Inflammatory macrophage (primary cell): ENCODE data around the gene THNSL1.
A peak's percentile ranks its signal among the peaks of the same experiment; 100 is the strongest.
"Not testable (repeated sequence)": the region's sequence is repeated elsewhere in the genome, so short reads cannot be mapped to it uniquely, and the experiment has no call there.

Experiments
- DNase-seq, 2 donors: peaks; one replicate each; pipeline ENCODE4 v3.0.0-alpha.2; 2020 to 2022

The THNSL1 gene

DNA sequence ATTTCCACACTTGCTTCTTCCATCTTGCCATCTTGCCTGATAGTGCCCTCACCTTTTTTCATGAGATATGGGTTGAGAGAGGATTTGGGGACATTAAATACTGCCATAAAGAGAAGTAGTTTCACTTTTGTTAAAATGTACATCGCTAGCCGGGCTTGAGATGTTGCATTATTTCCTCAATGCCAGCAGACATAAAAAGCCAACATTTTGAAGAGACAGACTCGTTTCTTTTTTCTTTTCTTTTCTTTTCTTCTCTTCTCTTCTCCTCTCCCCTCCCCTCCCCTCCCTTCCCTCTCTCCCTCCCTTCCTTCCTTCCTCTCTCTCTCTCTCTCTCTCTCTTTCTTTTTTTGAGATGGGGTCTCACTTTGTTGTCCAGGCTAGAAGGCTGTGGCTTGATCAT, 18.4 kb upstream of the THNSL1 start:
- no peak for DNase-seq

DNA sequence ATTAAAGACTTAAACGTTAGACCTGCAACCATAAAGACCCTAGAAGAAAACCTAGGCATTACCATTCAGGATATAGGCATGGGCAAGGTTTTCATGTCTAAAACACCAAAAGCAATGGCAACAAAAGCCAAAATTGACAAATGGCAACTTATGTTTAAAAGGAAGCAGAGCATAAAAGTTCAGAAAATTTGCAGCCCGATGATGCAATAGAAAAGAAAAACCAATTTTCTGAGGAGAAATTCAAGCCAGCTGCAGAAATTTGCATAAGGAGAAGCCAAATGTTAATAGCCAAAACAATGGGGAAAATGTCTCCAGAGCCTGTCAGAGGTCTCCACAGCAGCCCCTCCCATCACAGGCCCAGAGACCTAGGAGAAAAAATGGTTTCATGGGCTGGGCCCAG, 4.8 kb upstream of the THNSL1 start:
- DNase-seq = not testable (repeated sequence)

DNA sequence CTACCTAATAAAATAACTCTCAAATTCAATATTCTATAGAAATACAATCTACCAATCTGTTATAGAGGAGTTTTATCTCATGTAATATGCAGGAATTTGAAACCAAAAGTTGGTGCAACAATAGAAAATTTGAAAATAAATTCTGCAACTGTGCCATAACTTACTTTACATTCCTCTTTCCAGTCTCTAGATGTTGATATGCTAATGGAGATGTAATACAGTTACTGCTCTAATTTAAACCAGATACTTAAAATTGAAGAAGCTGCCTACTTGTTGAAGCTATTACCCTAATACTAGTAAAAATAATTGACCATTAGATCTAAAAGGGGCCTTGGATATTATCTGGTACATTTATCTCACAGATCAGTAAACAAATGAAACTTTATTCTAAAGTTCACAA, 1.8 kb upstream of the THNSL1 start:
- DNase-seq = no peak

DNA sequence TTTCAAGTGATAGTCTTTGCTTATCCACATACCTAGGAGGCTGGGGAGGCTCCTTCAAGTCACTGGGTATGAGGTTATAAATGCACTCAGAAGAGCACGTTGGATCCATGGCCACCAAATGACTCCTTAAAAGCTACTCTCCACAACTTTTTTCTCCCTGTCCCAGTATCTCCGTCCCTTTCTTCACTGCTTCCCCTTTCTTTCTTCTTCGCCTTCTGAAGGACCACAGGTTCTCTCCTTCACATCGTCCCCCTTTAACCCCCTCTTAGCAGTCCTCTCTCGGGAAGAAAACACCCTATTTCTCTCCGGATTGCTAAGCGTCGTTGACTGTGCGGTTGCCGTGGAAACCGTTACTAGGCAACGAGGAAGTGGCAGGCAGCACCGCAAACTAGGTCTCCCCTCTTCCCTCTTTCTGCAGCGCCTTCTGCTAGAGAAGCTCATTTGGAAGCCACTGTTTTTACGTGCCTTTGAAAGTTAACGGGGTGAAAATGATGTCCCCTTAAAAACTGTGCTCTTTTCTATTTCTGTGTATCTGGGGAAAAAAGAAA, 510 bp upstream of the THNSL1 start, which contains the start of gene ENKUR:
ENKUR (minus strand) TSS at position 331 of the 548 bp plus-strand sequence; CDS start at position 109, 222 bp downstream.
- DNase-seq = peak; percentile 84 to 92

DNA sequence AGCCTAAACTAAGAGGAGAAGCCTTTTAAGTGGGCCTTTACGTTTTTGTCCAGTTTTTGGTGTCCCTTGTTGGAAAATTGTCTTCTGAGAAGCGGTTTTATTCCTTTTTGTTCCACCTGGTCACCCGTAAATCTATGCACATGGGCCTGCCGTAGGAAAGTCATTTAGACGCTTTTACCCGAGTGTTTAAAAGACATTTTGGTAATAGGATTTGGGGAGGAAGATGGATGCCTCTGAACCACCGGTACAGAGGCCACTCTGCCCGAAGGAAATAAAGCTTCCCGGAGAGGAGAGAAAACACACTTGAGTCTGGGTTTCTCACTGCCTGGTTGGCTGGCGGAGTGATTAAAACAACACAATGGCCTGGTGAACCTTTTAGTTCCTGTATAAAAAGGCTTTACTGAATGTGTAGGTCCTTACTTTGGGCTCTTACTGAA, 760 bp downstream of the THNSL1 start:
- DNase-seq = peak in 1 of 2 donors; percentile 16

DNA sequence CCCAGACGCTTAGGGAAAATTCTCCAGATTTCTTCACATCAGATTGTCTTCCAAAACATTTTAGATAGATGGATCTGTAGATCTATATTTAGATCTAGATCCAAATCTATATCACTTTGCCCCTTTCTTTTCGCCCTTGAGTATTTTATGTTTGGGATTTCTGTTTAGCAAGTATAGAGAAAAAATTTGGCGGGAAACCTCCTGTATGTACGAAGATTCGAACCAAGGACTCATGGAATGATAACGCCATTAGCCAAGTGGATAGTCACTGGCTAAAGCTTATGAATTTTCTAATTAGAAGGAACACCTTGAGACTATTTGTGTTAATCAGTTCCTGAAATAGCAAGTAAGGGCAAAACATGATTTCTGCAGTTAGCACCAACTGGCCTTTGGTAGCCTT, 1.2 kb downstream of the THNSL1 start:
- no peak for DNase-seq

DNA sequence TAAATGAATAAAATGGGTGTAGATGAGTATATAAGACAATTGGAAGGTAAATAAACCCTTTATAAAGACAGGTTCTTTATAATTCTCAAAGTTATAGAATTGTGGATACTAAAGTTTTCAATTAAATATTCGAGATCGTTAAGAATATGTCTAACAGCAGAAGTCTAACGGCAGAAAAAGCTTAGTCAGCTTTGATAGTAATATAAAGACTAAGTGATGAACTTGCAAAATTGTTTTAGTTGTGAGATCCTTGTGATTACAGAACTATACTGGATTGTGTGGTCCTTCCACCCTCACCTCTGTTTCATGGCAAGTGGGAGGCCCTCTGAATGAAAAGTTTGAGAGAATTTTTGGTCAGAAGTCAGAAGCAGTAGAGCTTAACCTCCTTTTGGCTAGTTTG, 2.3 kb downstream of the THNSL1 start:
- no peak for DNase-seq

DNA sequence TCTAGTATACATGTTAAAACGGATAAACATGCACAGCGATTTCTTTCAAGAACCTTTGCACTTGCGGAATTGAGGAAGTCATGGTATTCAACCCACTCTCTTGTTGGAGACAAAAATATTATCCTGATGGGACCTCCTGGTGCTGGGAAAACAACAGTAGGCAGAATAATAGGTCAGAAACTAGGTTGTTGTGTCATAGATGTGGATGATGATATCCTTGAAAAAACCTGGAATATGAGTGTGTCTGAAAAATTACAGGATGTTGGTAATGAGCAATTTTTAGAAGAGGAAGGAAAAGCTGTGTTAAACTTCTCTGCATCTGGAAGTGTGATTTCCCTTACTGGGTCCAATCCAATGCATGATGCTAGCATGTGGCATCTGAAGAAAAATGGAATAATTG, 6.9 kb downstream of the THNSL1 start:
- DNase-seq = peak; percentile 10 to 18

DNA sequence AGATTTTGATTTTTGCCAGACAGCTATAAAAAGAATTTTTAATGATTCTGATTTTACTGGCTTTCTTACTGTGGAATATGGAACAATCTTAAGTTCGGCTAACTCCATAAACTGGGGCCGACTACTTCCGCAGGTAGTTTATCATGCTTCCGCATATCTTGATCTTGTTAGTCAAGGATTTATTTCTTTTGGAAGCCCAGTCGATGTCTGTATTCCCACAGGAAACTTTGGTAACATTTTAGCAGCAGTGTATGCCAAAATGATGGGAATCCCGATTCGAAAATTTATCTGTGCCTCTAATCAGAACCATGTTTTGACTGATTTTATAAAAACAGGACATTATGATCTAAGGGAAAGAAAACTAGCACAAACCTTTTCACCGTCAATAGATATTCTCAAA, 8.1 kb downstream of the THNSL1 start:
- DNase-seq = no peak

DNA sequence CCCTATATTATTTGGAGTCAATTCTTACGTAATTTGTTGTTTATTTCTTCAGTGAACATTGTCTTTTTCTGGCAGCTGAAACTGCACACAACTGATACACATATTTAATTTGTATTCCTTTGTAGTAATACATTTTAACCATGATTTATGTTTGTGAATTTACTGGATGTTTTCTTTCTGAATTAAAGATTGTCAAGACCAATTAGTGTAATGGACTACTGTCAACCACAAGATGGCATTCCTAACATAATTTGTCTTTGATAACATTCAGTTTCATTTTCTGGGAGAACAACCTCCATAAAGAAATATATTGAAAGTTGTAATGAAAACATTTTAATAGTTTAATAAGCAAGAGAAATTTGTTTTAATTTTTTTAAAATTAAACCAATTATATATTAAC, 10.1 kb downstream of the THNSL1 start:
- no peak for DNase-seq

DNA sequence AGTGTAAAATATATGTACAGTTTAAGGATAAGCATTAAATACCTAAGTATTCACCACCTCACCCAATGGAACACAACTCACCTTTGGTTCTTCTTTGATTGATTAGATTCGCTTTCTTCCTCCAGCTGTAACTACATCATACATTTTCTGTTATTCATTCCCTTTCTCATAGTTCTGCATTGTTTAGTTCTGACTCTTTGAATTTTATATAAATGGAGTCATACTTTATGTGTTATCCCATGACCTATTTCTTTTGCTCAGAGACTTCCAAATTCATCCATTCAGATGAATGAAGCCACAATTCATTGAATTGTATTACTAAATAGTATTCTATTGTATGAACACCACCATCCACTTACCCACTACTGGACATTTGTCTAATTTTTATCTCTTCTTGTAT, 12.3 kb downstream of the THNSL1 start:
- DNase-seq = no peak

DNA sequence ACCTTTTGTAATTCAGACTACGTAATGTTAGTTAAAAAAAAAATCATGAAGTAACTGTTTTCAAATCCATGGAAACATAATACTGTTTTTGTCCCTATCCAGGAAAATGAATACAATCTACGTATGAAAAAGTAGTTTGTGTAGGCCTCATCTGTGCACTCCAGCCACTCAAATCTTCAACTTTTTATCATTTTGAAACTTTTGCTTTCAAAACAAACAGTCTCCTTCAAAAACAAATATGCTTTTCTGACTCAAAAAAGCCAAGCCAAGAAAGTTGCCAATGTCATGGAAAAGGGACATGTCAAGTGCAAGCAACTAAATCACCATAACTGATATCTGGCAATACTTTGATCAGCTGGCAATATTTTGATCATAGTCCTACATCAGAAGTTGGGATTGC, 13.1 kb downstream of the THNSL1 start:
- no peak for DNase-seq

DNA sequence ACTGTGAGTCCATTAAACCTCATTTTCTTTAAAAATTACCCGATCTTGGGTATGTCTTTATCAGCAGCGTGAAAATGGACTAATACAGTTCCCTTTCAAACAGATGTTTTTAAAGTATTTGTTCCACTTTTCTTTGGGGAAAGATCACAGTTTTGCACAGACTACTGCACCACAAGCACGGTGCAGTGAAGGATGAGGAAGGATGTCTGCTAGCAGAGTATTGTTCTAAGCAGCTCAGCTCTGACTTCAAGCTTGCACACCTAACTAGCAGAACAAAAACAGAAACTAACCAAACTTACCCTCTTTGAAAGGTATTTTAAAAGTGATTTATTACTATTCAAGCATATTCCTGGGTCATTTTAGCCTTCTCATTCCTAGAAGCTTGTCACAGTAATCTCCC, 20.0 kb downstream of the THNSL1 start:
- DNase-seq = no peak

DNA sequence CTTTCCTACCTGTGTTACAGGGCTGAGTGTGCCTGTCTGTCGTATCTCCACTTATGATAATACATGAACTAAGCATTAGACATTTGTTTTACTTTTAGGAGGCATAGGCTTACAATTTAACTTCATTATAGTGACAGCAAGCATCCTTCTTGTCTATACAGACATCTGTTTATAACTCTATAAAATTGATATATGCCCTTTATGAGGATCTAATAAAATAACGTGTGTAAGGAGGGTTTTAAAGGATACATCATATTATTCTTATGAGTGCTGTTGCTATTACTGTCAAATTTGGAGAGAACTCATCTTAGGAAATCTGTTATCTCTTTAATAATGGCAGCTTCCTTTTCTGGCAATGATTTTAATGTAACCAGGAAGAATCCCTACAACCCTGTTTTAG, 21.9 kb downstream of the THNSL1 start:
- no peak for DNase-seq

DNA sequence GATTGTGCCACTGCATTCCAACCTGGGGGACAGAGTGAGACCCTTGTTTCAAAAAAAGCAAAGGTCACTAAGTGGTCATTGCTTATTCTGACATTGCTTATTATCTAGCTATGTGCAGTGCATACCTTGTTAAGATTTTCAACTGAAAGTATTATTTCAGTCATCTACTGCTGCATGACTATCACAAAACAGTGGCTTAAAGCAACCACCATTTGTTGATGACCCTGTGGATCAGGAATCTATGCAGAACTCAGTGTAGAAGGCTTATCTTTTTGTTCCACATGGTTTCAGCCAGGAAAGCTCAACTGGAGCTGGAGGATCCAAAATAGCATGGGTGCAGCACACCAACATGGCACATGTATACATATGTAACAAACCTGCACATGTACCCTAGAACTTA, 23.1 kb downstream of the THNSL1 start:
- DNase-seq = no peak

DNA sequence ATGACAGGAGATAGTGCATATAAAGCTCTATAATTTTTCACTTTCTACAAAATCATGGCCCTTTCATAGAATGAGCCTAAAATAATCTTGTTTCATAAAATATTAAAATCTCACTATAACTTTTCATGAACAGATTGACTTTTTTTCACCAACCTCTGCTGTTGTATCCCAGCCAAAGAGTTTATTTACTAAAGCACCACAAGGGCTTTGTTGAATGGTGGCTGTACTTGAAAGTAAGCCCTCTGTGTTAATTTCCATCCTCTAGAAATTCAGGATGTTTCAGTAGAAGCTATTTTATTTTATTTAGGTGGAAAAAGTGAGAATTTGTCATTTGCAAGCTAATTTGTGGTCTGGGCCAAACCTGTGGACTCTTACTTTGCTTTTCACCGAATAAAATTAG, 30.2 kb downstream of the THNSL1 start:
- DNase-seq = no peak

DNA sequence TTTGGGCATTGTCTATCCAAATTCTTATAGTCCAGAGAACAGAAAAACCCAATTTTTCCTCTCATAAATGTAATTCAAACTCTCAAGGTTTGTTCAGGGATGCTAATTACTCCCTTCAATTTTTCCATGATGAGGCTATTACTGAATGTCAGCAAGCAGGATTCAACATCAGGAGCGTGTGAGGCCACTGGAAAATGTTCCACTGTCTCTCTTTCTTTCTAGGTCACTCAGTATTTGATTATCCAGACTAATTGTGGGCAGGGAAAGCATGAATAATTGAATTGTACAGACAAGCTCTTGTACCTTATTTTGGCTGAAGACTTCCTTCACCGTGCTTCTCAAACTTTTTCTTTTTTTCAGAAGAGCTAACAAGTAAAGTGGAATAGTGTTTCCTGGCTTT, 30.7 kb downstream of the THNSL1 start:
- DNase-seq = no peak

DNA sequence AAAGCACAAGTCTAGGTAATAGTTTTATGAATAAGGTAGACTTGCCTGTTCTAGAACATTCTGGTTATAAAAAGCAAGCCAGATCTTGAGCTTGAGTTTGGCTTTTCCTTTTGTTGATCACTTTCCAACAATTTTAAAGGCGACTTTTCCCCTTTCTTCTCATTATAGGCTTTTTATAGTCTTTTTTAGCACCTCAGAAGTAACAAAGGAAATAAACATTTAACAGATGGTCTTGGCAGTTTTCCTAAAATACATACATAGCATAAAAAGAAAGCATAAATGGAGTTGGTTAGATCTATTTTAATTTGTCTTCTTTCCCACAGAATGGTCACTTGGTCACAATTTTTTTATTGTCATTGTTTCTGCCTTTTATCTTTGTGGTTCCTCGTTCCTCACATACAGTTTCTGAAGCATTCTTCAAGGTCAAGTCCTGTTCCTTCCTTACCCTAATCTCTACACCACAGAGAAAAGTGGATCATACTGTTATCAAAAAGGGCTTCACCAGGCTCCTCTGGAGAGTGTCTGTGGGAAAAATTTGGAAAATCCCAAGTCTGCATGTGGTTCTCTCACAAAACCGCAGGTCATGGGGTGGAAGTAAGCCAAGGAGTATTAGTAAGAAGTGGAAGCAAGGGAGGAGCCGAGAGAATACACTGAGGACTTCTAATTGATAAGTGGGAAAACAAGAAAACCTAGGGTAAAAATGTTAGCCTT, 31.3 kb downstream of the THNSL1 start:
- DNase-seq = no peak

DNA sequence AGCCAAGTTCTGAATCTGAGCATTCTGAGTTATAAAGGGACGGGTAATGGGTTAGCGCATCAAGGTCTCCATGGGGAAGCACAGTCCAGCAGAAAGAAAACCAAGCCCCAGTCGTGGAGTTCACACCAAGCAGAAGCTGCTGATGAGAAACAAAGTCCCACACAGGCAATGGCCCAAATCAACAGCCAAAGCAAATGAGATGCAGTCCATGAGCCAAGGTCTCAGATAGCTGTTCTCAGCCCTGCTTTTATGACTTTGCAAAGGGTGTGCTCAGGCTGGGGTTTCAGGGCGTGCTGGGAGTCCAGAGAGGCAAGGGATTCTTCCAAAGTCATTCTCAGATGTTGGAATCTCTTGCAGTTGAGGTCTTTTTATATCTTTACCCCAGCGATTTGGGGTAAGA, 32.0 kb downstream of the THNSL1 start:
- no peak for DNase-seq

DNA sequence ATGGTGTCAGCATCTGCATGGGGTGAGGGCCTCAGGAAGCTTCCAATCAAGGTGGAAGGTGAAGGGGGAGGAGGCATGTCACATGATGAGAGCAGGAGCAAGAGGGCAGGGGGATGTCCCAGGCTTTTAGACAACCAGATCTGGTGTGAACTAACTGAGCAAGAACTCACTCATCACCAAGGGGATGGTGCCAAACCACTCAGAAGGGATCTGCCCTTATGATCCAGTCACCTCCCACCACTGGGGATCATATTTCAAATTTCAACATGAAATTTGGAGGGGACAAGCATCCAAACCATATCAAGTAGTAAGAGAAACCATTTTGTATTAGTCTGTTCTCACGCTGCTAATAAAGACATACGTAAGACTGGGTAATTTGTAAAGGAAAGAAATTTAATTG, 33.6 kb downstream of the THNSL1 start:
- DNase-seq = no peak

DNA sequence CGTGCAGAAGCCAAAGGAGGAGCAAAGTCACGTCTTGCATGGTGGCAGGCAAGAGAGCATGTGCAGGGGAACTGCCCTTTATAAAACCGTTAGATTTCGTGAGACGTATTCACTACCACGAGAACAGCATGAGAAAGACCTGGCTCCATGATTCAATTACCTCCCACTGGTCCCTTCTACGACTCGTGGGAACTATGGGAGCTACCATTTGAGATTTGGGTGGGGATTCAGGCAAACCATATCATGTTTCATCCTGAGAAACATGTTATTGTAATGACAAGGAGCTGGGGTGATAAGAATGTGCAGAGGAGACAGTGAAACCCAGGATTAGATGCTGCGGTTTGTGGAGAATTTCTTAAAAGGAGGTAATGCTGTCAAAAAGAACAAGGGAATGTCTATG, 34.0 kb downstream of the THNSL1 start:
- no peak for DNase-seq

DNA sequence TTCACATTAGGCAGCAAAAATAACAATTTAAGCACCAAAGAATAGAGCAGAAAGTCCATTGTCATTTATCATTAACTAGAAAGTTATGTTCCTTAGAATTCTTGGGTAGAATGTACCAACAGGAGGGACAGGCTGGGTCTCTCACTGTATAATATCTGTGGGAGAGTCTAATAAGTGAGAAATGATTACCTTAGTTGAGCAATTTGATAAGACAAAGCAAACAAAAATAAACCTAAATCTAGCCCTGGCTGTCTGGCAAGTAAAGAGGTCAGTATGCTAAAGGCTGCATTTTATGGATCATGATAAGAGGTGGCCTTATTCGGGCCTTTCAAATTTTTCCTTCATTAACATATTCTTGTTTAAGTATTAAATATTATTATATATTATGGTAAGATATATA, 35.6 kb downstream of the THNSL1 start:
- no peak for DNase-seq

DNA sequence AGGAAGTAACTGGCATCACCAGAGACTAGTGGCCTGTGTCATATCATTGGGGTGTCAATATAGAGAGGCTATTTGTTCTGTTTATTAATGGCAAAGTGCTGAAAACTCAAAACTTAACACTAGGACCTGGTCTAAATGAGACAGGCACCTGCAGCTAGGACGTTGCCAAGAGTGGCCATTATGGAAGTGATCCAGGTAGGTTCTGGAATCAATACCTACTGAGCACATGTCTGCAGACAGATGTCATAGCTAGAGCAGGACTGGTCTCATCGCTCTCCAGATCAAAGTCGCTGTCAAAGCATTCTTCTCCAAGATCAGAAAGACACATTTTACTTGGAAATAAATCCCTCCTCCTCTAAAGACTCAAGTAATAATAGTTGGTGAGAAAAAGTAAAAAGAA, 40.3 kb downstream of the THNSL1 start:
- no peak for DNase-seq

DNA sequence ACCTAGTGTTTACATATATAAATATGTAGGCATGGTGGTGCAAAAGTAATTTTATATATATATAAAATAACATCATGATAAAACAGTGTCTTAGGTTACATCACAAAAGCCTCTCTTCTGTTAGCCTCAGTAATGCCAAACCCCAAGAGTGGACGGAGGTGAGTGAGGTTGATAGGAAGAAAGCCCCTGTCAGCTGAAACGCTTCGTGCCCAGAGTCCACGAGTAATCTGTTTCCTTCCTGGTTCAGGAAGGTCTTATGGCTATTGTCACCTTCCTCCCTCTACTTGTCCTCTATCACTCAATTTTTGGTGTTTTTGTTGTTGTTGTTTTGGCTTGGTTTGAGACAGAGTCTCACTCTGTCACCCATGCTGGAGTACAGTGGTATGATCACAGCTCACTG, 41.5 kb downstream of the THNSL1 start:
- DNase-seq = no peak

DNA sequence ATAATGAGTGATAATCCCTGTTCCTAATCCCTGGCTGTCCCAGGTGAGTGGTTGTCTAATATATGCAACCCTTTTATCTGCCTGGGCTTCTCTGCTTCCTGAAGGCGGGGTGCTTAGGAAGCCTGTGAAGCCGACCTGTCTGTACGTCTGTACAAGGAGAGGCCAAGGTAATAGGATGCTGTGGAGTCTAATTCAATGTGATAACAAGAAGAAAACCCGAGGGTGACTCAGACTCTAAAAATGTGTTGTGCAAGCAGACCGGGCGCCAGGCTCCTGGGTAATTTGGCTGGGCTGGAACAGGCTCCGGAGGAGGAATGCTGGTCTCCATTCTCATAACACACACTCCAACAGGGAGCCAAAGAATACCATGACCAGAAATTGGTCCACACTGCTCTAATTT, 43.6 kb downstream of the THNSL1 start:
- no peak for DNase-seq
